DMS53 (cell line): ENCODE data around the gene GAGE12J.
"Not testable (repeated sequence)": the region's sequence is repeated elsewhere in the genome, so short reads cannot be mapped to it uniquely, and the experiment has no call there.

Source experiments
- DNase-seq: peaks from one replicate; lab custom pipeline; 2025; lab: John Stamatoyannopoulos, UW

Gene GAGE12J

DNA sequence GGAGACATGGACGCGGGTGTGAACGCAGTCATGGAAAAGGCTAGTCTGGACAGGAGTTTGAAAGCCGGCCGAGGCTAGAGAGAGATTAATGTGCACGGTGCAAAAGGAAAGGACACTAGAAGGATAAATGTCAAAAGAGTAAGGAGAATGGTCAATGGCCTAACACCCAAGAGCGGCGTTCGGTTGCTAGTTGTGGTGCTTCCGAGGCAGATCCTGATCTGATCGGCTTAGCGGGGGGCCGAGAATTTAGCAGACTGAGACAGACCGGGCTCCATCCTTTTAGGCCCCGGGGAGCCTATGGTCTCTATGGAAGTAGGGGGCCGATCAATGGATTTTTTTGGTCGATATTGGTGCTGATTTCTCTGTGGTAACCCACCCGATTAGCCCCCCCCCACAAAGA, 11.5 kb upstream of the GAGE12J start:
- DNase-seq, result no peak

DNA sequence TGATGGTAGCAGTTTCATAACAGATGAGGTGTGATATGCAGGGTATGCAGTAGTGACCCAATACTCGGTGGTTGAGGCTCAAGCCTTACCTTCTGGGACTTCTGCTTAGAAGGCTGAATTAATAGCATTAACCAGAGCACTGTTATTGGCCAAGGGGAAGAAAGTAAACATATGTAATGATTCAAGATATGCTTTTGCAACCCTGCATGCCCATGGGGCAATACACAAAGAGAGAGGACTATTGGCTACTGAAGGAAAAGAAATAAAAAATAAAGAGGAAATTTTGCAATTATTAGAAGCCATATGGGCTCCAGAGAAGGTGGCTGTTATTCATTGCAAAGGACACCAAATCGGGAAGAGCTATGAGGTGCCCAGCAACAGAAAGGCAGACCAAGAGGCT, 9.7 kb upstream of the GAGE12J start:
- no peak for DNase-seq

DNA sequence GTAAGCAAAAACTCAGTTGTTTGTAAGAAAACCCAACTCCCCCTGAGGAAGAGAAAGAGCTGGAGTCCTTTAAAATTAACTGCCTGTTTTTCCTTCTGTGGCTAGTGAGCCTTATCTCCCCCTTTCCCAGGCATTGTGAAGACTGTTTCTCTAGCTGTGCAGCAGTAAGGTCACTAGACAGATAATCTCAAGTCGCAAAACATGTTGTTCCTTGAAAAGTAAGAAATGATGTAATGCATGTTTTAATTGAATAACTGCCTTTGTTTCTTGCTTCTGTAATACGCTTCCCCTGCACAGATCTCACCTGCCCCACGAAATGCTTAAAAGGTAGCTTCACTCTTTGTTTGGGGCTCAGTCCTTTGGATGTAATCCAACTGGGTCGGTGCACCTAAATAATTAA, 5.8 kb upstream of the GAGE12J start:
- no peak for DNase-seq

GRCh38 chrX:49322266-49322665, 429 bp downstream of the GAGE12J start:
- DNase-seq, result not testable (repeated sequence)

- not testable (repeated sequence) for DNase-seq
Measured at GRCh38 chrX:49323735-49324134, 1.9 kb downstream of the GAGE12J start.

- DNase-seq, result not testable (repeated sequence)
Measured at GRCh38 chrX:49330421-49330820, 8.6 kb downstream of the GAGE12J start.

DNA sequence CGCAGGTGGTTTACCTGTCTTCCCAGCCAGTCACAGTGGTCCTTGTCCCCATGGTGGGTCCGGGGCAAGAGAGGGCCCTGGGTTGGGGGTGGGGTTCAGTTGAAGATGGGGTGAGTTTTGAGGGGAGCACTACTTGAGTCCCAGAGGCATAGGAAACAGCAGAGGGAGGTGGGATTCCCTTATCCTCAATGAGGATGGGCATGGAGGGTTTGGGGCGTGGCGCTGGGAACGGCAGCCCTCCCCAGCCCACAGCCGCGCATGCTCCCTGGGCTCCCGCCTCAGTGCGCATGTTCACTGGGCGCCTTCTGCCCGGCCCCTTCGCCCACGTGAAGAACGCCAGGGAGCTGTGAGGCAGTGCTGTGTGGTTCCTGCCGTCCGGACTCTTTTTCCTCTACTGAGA, 9.4 kb downstream of the GAGE12J start, which contains the start of gene GAGE13:
Gene GAGE13 (plus strand): TSS at position 301 of the 400 bp plus-strand sequence. CDS start 1,156 bp downstream, outside the sequence.
- DNase-seq, result not testable (repeated sequence)

DNA sequence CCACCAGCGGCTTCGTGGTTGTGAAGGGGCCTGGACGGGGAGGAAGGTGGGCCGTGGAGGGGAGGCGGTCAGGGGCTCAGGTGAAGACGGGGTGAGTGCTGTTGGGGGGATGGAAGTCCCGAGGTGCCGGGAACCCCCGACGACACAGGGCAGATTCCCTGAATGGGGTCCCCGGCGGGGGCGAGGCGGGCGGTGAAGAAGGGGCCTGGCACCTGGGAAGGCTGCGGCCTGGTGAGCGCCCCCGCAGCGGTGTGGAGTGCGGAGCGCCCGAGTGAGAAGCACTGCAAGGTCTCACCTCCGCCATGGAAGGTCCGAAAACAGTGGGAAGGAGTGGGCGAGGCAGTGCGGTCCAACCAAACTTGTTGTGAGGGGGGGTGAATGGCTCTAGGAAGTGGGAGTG, 10.0 kb downstream of the GAGE12J start:
- not testable (repeated sequence) for DNase-seq

DNA sequence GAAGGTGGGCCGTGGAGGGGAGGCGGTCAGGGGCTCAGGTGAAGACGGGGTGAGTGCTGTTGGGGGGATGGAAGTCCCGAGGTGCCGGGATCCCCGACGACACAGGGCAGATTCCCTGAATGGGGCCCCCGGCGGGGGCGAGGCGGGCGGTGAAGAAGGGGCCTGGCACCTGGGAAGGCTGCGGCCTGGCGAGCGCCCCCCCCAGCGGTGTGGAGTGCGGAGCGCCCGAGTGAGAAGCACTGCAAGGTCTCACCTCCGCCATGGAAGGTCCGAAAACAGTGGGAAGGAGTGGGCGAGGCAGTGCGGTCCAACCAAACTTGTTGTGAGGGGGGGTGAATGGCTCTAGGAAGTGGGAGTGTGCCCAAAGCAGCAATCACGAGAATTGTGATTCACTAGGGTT, 19.6 kb downstream of the GAGE12J start:
- not testable (repeated sequence) for DNase-seq

DNA sequence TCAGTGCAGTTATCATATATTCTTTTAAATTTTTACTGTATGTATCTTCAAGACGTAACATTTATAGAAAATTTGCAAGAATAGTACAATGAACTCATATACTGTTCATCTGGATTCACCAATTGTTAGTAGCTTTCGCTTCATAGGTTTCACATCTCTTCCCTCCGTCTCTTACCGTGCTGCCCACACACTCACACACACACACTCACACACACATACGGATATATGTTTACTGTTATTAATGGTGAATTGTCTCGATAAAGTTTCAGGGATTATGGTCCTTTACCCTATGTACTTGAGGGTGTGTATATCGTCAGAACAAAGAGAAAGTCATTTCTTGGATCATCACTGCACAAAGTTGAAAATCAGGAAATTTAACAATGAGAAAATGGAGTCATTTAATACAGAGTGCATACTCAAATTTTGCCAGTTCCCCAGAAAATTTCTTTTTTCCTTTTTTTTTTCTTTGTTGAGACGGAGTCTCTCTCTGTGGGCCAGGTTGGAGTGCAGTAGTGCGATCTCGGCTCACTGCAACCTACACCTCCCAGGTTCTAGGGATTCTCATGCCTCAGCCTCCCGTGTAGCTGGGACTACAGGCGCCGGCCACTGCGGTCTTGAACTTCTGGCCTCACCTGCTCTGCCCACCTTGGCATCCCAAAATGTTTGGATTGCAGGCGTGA, 22.8 kb downstream of the GAGE12J start:
- DNase-seq, result not testable (repeated sequence)

DNA sequence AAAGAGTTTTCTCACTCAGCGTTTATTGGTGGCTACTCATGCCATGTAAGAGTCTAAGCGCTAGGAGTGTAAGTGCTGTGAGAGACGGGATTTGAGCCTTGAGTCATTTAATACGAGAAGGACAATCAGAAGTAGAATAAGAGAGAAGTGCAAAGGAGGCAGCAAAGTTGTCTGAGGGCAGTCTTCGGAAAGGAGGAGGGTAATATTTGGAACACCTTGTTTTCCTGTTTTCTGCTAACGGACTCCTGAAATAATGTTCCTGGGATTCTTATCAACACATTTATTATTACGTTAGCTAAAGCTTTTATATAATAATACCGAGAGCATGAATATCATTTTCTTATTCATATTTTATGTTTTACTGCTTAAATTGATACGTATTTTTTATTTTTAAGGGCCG, 23.6 kb downstream of the GAGE12J start:
- not testable (repeated sequence) for DNase-seq

DNA sequence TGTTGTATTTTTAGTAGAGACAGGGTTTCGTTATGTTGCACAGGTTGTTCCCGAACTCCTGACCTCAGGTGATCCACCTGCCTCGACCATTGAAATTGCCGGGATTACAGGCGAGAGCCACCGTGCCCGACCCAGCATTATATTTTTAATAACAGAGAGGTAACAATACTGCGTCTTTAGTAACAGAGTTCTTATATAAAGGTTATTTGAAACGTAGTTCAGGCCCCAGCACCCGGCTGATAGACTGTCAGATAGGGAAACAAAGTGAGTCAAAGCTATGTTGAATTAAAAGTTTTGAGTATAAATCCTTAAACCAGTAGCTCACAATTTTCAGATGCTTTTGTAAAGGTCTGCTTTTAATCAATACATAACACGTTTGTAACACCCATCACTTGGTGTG, 24.3 kb downstream of the GAGE12J start:
- not testable (repeated sequence) for DNase-seq
